ENCODE measurements around the gene RBM12. TPM values are rescaled to one million over a fixed set of nuclear protein-coding genes. Genes with fewer than 3 reads are reported as not detected.

The RBM12 gene
- total RNA-seq, 2 experiments from 2014 or later = 66.3 to 152 TPM

DNA sequence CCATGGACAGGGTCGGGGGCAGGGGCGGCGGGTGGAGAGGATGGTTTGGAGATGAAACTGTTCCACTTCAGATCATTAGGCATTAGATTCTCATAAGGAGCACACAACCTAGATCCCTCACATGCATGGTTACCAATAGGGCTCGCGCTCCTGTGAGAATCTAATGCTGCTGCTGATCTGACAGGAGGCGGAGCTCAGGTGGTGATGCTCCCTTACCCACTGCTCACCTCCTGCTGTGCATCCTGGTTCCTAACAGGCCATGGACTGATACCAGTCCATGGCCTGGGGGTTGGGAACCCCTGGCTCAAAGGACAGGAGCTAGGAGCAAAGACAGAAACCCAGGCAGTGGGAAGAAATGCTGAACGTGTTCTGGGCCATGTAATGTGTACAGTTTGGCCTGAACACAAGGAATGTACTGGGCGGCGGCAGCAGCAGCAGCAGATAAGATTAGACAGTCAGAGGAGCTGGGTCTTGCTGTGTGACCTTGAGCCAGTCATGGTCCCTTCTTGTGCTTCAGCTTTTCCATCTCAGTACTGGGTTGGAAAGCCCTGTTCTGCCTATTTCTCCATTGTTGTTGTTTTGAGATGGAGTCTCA is 53.8 kb downstream of the RBM12 start:
- BruUV-seq (replicated peaks) = no TSS peak
- TF ChIP-seq, protein P1, sequence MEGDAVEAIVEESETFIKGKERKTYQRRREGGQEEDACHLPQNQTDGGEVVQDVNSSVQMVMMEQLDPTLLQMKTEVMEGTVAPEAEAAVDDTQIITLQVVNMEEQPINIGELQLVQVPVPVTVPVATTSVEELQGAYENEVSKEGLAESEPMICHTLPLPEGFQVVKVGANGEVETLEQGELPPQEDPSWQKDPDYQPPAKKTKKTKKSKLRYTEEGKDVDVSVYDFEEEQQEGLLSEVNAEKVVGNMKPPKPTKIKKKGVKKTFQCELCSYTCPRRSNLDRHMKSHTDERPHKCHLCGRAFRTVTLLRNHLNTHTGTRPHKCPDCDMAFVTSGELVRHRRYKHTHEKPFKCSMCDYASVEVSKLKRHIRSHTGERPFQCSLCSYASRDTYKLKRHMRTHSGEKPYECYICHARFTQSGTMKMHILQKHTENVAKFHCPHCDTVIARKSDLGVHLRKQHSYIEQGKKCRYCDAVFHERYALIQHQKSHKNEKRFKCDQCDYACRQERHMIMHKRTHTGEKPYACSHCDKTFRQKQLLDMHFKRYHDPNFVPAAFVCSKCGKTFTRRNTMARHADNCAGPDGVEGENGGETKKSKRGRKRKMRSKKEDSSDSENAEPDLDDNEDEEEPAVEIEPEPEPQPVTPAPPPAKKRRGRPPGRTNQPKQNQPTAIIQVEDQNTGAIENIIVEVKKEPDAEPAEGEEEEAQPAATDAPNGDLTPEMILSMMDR (conservative IDR thresholded peaks at IDR 0.05; ENCODE audit: low read length) = no peak
- TF ChIP-seq EZH2phosphoT487 (IDR thresholded peaks at IDR 0.05; ENCODE audit: borderline replicate concordance, low read depth, low read length) = no peak
- Histone ChIP-seq H3K36me3 (ENCODE audit: insufficient read depth, low read length) (no peaks in the 10 kb centered on the region), H2AFZ (ENCODE audit: low read length) (peak overlapping the region; percentile 75; the same call in 1 of the 2 replicates), H3K4me2 (ENCODE audit: low read length) (peak overlapping the region; percentile 64), H3K79me2 (ENCODE audit: insufficient read depth, low read depth, low read length) (no peaks in the 10 kb centered on the region), H3K9me3 (ENCODE audit: low read length) (peaks cover 8% of the 10 kb centered on the region; the same call in 1 of the 2 replicates), H4K20me1 (ENCODE audit: insufficient read depth, low read length) (no peaks in the 10 kb centered on the region), H3K27ac (ENCODE audit: low read depth, low read length, poor library complexity, severe bottlenecking) (peak overlapping the region; percentile 93), H3K9me2 (ENCODE audit: insufficient read depth, low read length) (no peaks in the 10 kb centered on the region), H3K4me3 (ENCODE audit: low read depth, low read length, poor library complexity, severe bottlenecking) (peak overlapping the region; percentile 12), H3K4me1 (ENCODE audit: insufficient read depth, low read length, poor library complexity, severe bottlenecking) (peaks cover 95% of the 10 kb centered on the region)
- ChIA-PET POLR2A (interaction anchor here (0.7 to 1.7 kb wide), 2 partner anchors 132 to 902 kb away, joined by 3 read pairs; no protein-coding TSS in a partner anchor), CTCF (ENCODE audit: unreplicated experiment) (no interaction called here)
- peak; percentile 55 for DNase-seq (ENCODE audit: low spot score)
- intact Hi-C loops (cut with micrococcal nuclease; ENCODE audit: unreplicated experiment) = loop anchor here (10.0 kb wide), 1 partner anchor 1926 kb away; the partner anchor contains the start of gene E2F1

DNA sequence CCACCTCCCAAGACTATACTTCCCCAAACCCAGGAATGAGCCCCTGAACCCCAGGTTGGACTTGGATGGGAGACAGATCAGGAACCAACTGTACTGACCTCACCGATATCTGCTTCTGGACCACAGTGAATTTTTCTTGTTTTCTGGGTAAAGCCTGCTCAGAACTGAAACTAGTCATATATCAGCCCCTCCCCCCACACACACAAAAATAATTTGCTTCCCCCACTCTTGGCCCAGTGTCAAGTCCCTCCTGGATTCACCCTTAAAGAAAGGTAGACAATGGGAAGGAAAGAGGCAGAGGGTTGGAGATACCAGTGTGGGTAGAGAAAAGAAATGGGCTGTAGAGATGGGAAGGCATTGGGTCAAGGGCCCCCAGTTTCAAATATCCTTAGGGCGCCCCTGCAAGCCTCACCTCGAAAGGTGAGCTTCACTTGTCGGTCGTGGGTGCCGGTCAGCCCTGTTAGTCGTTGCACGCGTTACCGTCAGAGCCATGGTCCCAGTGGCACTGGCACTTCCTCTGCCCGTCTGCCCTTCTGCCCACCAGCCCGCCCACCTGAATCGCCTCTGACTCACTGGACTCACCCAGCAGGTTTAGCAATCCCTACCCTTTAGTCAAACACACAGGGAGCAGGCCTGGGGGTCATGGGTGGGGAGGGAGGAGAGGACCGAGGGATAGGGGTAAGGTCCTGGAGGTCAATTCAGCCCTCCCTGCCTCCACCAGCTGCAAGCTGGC is 57.5 kb downstream of the RBM12 start:
- Histone ChIP-seq H3K4me2 (ENCODE audit: low read length) (peak overlapping the region; percentile 68), H3K27ac (ENCODE audit: low read depth, low read length, poor library complexity, severe bottlenecking) (peak overlapping the region; percentile 58), H3K9me3 (ENCODE audit: low read length) (peaks cover 1% of the 10 kb centered on the region; the same call in 1 of the 2 replicates), H2AFZ (ENCODE audit: low read length) (peak overlapping the region; percentile 56; the same call in 1 of the 2 replicates), H3K79me2 (ENCODE audit: insufficient read depth, low read depth, low read length) (no peaks in the 10 kb centered on the region), H4K20me1 (ENCODE audit: insufficient read depth, low read length) (no peaks in the 10 kb centered on the region), H3K4me3 (ENCODE audit: low read depth, low read length, poor library complexity, severe bottlenecking) (peak overlapping the region; percentile 33), H3K36me3 (ENCODE audit: insufficient read depth, low read length) (no peaks in the 10 kb centered on the region), H3K4me1 (ENCODE audit: insufficient read depth, low read length, poor library complexity, severe bottlenecking) (peaks cover 77% of the 10 kb centered on the region), H3K9me2 (ENCODE audit: insufficient read depth, low read length) (no peaks in the 10 kb centered on the region)
- CTCF ChIA-PET (ENCODE audit: unreplicated experiment) = no interaction called here
- peak; percentile 50 for DNase-seq (ENCODE audit: low spot score)
- BruUV-seq (replicated peaks) = no TSS peak
- POLR2A ChIA-PET = interaction anchor here (0.6 kb wide), 2 partner anchors 65 to 578 kb away, joined by 3 to 4 read pairs; partner anchors contain the start of gene ERGIC3
- intact Hi-C loops (cut with micrococcal nuclease; ENCODE audit: unreplicated experiment) = no loop called here
- TF ChIP-seq, protein P1 (conservative IDR thresholded peaks at IDR 0.05; ENCODE audit: low read length) = no peak
- no peak for TF ChIP-seq EZH2phosphoT487 (IDR thresholded peaks at IDR 0.05; ENCODE audit: borderline replicate concordance, low read depth, low read length)

Measured in OCI-LY7 (cell line).